ENCODE results near the gene IGSF21. TPM values are rescaled to one million over a fixed set of nuclear protein-coding genes. Genes with fewer than 3 reads are reported as not detected.

The IGSF21 gene
- total RNA-seq, 1 experiment from 2014 or later, result not detected

DNA sequence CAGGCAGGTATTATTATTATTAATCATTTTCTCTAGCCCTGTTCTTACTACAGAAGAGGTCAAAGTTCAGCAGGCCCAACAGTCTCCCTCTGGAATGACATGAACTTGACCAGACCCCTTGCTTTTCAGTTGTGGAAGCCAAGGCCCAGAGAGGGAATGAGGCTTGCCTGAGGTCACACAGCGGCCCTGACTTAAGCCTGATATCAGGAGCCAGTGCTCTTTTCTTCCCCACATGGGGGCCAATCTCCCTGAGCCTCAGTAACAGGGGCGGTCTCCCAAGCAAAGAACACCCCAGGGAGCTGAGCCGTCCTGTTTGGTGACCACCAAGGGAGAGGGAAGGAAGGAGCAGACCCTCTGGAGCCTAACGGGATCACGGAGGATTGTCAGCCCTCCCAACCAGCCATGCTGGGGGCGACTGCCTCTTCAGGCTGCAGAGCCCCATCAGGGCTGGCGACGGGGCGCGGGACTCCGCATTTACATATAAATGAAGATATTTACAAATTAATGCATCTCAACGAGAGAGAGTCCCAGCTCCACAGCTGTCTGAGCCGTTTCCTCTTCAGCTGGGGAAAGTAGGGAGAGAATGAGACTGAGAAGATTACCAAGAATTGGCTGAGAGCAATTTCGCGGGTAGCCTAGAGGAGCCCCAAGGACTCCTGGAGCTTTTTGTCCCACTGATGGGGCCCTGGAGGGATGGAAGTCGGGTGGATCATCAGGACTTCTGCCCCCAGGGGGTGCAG lies 187.0 kb downstream of the IGSF21 start:
- Mint-ChIP-seq H3K27ac (ENCODE audit: low read depth, unreplicated experiment) (no peak overlapping the region), H3K36me3 (ENCODE audit: insufficient read depth, unreplicated experiment) (no peaks in the 10 kb centered on the region), H3K4me3 (ENCODE audit: unreplicated experiment) (no peak overlapping the region), H3K4me1 (ENCODE audit: insufficient read depth, unreplicated experiment) (no peaks in the 10 kb centered on the region), H3K27me3 (ENCODE audit: insufficient read depth, unreplicated experiment) (peaks cover 38% of the 10 kb centered on the region), H3K9me3 (ENCODE audit: unreplicated experiment) (no peaks in the 10 kb centered on the region)
- intact Hi-C loops (cut with micrococcal nuclease), result no loop called here
- TF ChIP-seq, protein P1, sequence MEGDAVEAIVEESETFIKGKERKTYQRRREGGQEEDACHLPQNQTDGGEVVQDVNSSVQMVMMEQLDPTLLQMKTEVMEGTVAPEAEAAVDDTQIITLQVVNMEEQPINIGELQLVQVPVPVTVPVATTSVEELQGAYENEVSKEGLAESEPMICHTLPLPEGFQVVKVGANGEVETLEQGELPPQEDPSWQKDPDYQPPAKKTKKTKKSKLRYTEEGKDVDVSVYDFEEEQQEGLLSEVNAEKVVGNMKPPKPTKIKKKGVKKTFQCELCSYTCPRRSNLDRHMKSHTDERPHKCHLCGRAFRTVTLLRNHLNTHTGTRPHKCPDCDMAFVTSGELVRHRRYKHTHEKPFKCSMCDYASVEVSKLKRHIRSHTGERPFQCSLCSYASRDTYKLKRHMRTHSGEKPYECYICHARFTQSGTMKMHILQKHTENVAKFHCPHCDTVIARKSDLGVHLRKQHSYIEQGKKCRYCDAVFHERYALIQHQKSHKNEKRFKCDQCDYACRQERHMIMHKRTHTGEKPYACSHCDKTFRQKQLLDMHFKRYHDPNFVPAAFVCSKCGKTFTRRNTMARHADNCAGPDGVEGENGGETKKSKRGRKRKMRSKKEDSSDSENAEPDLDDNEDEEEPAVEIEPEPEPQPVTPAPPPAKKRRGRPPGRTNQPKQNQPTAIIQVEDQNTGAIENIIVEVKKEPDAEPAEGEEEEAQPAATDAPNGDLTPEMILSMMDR (IDR thresholded peaks at IDR 0.05; ENCODE audit: unreplicated experiment), result no peak
- POLR2A ChIA-PET, result no interaction called here
- BruUV-seq (replicated peaks), result no TSS peak
- CTCF ChIA-PET, result no interaction called here
- no peak for DNase-seq (ENCODE audit: unreplicated experiment)

GRCh38 chr1:18297896-18298648 lies 190.5 kb downstream of the IGSF21 start:
- peaks cover 38% of the 10 kb centered on the region for H3K27me3 Mint-ChIP-seq (ENCODE audit: insufficient read depth, unreplicated experiment)
- BruUV-seq (replicated peaks), result no TSS peak
- TF ChIP-seq, protein P1 (IDR thresholded peaks at IDR 0.05; ENCODE audit: unreplicated experiment), result no peak
- H3K4me1 Mint-ChIP-seq (ENCODE audit: insufficient read depth, unreplicated experiment), result no peaks in the 10 kb centered on the region
- peaks cover 7% of the 10 kb centered on the region for H3K9me3 Mint-ChIP-seq (ENCODE audit: unreplicated experiment)
- H3K27ac Mint-ChIP-seq (ENCODE audit: low read depth, unreplicated experiment), result no peak overlapping the region
- ChIA-PET CTCF (interaction anchor here (0.6 to 1.2 kb wide), 5 partner anchors 8 to 290 kb away, joined by 3 to 7 read pairs (median 3); no protein-coding TSS in a partner anchor), POLR2A (no interaction called here)
- H3K36me3 Mint-ChIP-seq (ENCODE audit: insufficient read depth, unreplicated experiment), result no peaks in the 10 kb centered on the region
- no peak overlapping the region for H3K4me3 Mint-ChIP-seq (ENCODE audit: unreplicated experiment)
- intact Hi-C loops (cut with micrococcal nuclease), result loop anchor here (2.0 kb wide), 1 partner anchor 283 kb away; no protein-coding TSS in a partner anchor
- DNase-seq (ENCODE audit: unreplicated experiment), result no peak

- CTCF ChIA-PET, result interaction anchor here (0.6 to 1.2 kb wide), 7 partner anchors 10 to 693 kb away, joined by 3 to 7 read pairs (median 3); no protein-coding TSS in a partner anchor
- H3K36me3 Mint-ChIP-seq (ENCODE audit: insufficient read depth, unreplicated experiment), result no peaks in the 10 kb centered on the region
- H3K4me3 Mint-ChIP-seq (ENCODE audit: unreplicated experiment), result no peak overlapping the region
- intact Hi-C loops (cut with micrococcal nuclease), result loop anchor here (2.0 kb wide), 1 partner anchor 281 kb away; no protein-coding TSS in a partner anchor
- no peaks in the 10 kb centered on the region for H3K4me1 Mint-ChIP-seq (ENCODE audit: insufficient read depth, unreplicated experiment)
- BruUV-seq (replicated peaks), result no TSS peak
- POLR2A ChIA-PET, result no interaction called here
- H3K9me3 Mint-ChIP-seq (ENCODE audit: unreplicated experiment), result peaks cover 7% of the 10 kb centered on the region
- no peak overlapping the region for H3K27ac Mint-ChIP-seq (ENCODE audit: low read depth, unreplicated experiment)
- DNase-seq (ENCODE audit: unreplicated experiment), result peak; percentile 35
- peaks cover 38% of the 10 kb centered on the region for H3K27me3 Mint-ChIP-seq (ENCODE audit: insufficient read depth, unreplicated experiment)
- TF ChIP-seq, protein P1 (IDR thresholded peaks at IDR 0.05; ENCODE audit: unreplicated experiment), result peak; percentile 42
Observed at GRCh38 chr1:18299441-18300338, 192.1 kb downstream of the IGSF21 start.
